ENCODE measurements around the gene POLN.

Gene POLN

DNA sequence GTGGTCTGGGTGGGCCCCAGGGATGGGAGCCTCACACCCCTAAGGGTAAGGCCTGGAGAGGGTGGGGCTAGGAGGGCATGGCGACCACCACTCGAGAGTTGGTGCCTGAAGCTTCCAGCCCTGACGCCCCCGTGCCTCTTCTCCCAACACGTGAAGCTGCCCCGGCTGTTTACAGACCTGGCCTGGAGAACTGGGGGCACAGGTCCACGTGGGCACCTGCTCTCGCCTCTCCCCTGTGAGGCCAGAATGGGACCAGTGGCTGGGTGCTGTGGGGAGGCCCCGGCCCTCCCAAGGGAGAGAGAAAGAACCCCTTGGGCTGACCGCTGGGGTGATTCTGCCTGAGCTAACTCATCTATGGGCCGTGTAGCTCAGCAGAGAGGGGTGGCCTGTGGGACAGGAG is 167.3 kb downstream of the POLN start:
- Histone ChIP-seq H3K4me1 (ENCODE audit: insufficient read depth, low read length, poor library complexity, severe bottlenecking) (no peaks in the 10 kb centered on the region), H3K9ac (ENCODE audit: low read depth, low read length, poor library complexity, severe bottlenecking) (no peak overlapping the region), H3K79me2 (ENCODE audit: insufficient read depth, low read length) (no peaks in the 10 kb centered on the region), H2AFZ (ENCODE audit: low read length) (no peak overlapping the region), H3K36me3 (ENCODE audit: insufficient read depth, low read length) (no peaks in the 10 kb centered on the region), H3K9me2 (replicated peaks; ENCODE audit: low read depth, low read length) (no peaks in the 10 kb centered on the region), H3K4me2 (ENCODE audit: low read depth, low read length, poor library complexity, severe bottlenecking) (no peak overlapping the region), H3K27me3 (ENCODE audit: insufficient read depth, low read length, poor library complexity, severe bottlenecking) (no peaks in the 10 kb centered on the region), H4K20me1 (ENCODE audit: insufficient read depth, low read length, poor library complexity, severe bottlenecking) (no peaks in the 10 kb centered on the region), H3K4me3 (ENCODE audit: low read length, poor library complexity, severe bottlenecking) (no peak overlapping the region), H3K9me3 (ENCODE audit: insufficient read depth, low read depth, low read length) (no peaks in the 10 kb centered on the region), H3F3A (ENCODE audit: low read depth) (no peaks in the 10 kb centered on the region)
- TF ChIP-seq, protein P1, sequence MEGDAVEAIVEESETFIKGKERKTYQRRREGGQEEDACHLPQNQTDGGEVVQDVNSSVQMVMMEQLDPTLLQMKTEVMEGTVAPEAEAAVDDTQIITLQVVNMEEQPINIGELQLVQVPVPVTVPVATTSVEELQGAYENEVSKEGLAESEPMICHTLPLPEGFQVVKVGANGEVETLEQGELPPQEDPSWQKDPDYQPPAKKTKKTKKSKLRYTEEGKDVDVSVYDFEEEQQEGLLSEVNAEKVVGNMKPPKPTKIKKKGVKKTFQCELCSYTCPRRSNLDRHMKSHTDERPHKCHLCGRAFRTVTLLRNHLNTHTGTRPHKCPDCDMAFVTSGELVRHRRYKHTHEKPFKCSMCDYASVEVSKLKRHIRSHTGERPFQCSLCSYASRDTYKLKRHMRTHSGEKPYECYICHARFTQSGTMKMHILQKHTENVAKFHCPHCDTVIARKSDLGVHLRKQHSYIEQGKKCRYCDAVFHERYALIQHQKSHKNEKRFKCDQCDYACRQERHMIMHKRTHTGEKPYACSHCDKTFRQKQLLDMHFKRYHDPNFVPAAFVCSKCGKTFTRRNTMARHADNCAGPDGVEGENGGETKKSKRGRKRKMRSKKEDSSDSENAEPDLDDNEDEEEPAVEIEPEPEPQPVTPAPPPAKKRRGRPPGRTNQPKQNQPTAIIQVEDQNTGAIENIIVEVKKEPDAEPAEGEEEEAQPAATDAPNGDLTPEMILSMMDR (conservative IDR thresholded peaks at IDR 0.05; ENCODE audit: low read length) = no peak
- TF ChIP-seq EZH2phosphoT487 (IDR thresholded peaks at IDR 0.05; ENCODE audit: borderline replicate concordance) = no peak

DNA sequence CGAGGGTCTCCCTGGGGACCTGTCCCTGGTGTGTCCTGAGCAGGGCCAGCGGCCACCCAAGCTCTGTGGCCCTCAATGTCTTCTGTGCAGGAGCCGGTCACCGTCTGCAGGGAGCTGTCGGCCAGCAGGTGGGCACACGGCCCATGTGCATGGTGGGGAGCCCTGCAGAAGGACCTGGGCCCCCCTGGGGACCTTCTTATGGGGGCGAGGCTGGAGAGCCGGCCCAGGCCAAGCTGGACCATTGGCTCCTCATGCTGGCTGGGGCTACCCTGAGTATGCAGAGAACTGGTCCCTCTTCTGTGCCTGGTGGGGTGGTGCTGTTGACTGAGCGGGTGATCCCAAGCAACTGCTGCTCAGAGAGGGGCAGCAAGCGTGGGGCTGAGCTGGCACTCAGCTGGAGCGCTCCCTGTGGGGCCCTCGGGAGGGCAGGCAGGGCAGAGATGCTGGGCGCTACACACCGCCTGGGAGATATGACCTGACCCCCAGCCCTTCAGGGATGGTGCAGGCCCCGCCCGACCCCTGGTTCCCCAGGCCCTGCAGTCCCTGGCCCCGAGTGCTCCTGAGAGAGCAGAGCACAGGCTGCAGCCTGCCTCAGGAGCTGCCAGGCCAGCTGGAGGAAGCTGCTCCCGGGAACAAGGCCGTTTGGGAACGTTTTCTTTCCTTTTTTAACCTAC is 168.0 kb downstream of the POLN start:
- Histone ChIP-seq H3K36me3 (ENCODE audit: insufficient read depth, low read length) (no peaks in the 10 kb centered on the region), H2AFZ (ENCODE audit: low read length) (no peak overlapping the region), H3K9me2 (replicated peaks; ENCODE audit: low read depth, low read length) (no peaks in the 10 kb centered on the region), H3K27me3 (ENCODE audit: insufficient read depth, low read length, poor library complexity, severe bottlenecking) (no peaks in the 10 kb centered on the region), H3K4me3 (ENCODE audit: low read length, poor library complexity, severe bottlenecking) (no peak overlapping the region), H3K4me1 (ENCODE audit: insufficient read depth, low read length, poor library complexity, severe bottlenecking) (no peaks in the 10 kb centered on the region), H3K4me2 (ENCODE audit: low read depth, low read length, poor library complexity, severe bottlenecking) (no peak overlapping the region), H3K9me3 (ENCODE audit: insufficient read depth, low read depth, low read length) (no peaks in the 10 kb centered on the region), H4K20me1 (ENCODE audit: insufficient read depth, low read length, poor library complexity, severe bottlenecking) (no peaks in the 10 kb centered on the region), H3K9ac (ENCODE audit: low read depth, low read length, poor library complexity, severe bottlenecking) (no peak overlapping the region), H3F3A (ENCODE audit: low read depth) (no peaks in the 10 kb centered on the region), H3K79me2 (ENCODE audit: insufficient read depth, low read length) (no peaks in the 10 kb centered on the region)
- TF ChIP-seq EZH2phosphoT487 (IDR thresholded peaks at IDR 0.05; ENCODE audit: borderline replicate concordance) = no peak
- TF ChIP-seq, protein P1 (conservative IDR thresholded peaks at IDR 0.05; ENCODE audit: low read length) = no peak

- H3K9ac ChIP-seq (ENCODE audit: low read depth, low read length, poor library complexity, severe bottlenecking) = no peak overlapping the region
Measured at GRCh38 chr4:2072971-2073807, 168.7 kb downstream of the POLN start.

More at GRCh38 chr4:2072971-2073807, 168.7 kb downstream of the POLN start:
- Histone ChIP-seq H3K79me2 (ENCODE audit: insufficient read depth, low read length) (no peaks in the 10 kb centered on the region), H3K4me2 (ENCODE audit: low read depth, low read length, poor library complexity, severe bottlenecking) (no peak overlapping the region), H3K4me3 (ENCODE audit: low read length, poor library complexity, severe bottlenecking) (no peak overlapping the region), H3K9me3 (ENCODE audit: insufficient read depth, low read depth, low read length) (no peaks in the 10 kb centered on the region), H3F3A (ENCODE audit: low read depth) (no peaks in the 10 kb centered on the region), H3K27me3 (ENCODE audit: insufficient read depth, low read length, poor library complexity, severe bottlenecking) (no peaks in the 10 kb centered on the region), H2AFZ (ENCODE audit: low read length) (no peak overlapping the region), H4K20me1 (ENCODE audit: insufficient read depth, low read length, poor library complexity, severe bottlenecking) (no peaks in the 10 kb centered on the region), H3K36me3 (ENCODE audit: insufficient read depth, low read length) (no peaks in the 10 kb centered on the region), H3K9me2 (replicated peaks; ENCODE audit: low read depth, low read length) (no peaks in the 10 kb centered on the region), H3K4me1 (ENCODE audit: insufficient read depth, low read length, poor library complexity, severe bottlenecking) (no peaks in the 10 kb centered on the region)
- no peak for TF ChIP-seq EZH2phosphoT487 (IDR thresholded peaks at IDR 0.05; ENCODE audit: borderline replicate concordance)
- TF ChIP-seq, protein P1 (conservative IDR thresholded peaks at IDR 0.05; ENCODE audit: low read length) = no peak

Data from Loucy (cell line).